Measurements from ENCODE around the gene STEAP4. TPM values are rescaled to one million over a fixed set of nuclear protein-coding genes. Genes with fewer than 3 reads are reported as not detected.
A peak's percentile ranks its signal among the peaks of the same experiment; 100 is the strongest.

STEAP4 gene
- polyA plus RNA-seq, 1 donor (not counting 4 experiments of a cell fraction or from before 2014, with no cell fraction given), result 2.0 TPM

DNA sequence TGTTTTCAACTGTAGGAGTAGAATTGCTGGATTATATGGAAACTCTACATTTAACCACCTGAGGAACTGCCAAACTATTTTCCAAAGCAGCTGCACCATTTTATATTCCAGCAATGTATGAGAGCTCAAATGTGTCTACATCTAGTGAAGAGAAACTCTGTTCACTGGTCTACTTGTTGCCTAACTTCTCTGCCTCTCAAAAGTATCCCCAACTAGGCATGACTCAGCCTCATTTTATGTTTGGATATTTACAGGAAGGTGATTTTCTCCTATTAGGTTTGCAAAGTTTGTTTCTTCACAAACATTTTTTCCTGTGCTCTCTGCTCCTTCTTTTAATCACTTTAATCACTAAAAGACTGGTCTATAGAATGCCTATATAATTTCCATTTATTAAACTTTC is 49.8 kb downstream of the STEAP4 start:
- no peaks in the 10 kb centered on the region for H3K79me2 ChIP-seq (ENCODE audit: control insufficient read depth, insufficient read depth, low read length)
- H3K27ac ChIP-seq (ENCODE audit: control insufficient read depth, insufficient read depth, low read length), result no peak overlapping the region
- dilution Hi-C loops (cut with MboI; ENCODE audit: extremely low pct_ligation_motif_present, low sequenced_read_pairs), result no loop called here
- H3K9me1 ChIP-seq (ENCODE audit: control insufficient read depth, extremely low read depth, insufficient read depth, low read length), result no peaks in the 10 kb centered on the region
- DNase-seq (ENCODE audit: low read depth, low spot score) (no peak), FAIRE-seq (no peak)
- H4K20me1 ChIP-seq (ENCODE audit: control insufficient read depth, extremely low read depth, insufficient read depth, low read length), result no peaks in the 10 kb centered on the region
- H3K4me1 ChIP-seq (ENCODE audit: control insufficient read depth, extremely low read depth, insufficient read depth, low read length), result peaks cover 15% of the 10 kb centered on the region
- H3K4me2 ChIP-seq (ENCODE audit: control insufficient read depth, extremely low read depth, insufficient read depth, low read depth, low read length), result peak overlapping the region; percentile 6
- no peak for TF ChIP-seq CTCF (optimal IDR thresholded peaks at IDR 0.05 in 1 of 3, IDR thresholded peaks at IDR 0.05 in 1 of 3, conservative IDR thresholded peaks at IDR 0.05 in 1 of 3; ENCODE audit: extremely low read depth in 1 of 3, insufficient read depth in 2 of 3, low read length in 3 of 3)
- peaks cover 6% of the 10 kb centered on the region for H3K9me3 ChIP-seq (ENCODE audit: control insufficient read depth, low read depth, low read length)
- no peak overlapping the region for H3K4me3 ChIP-seq (ENCODE audit: control insufficient read depth in 2 of 3, extremely low read depth in 1 of 3, insufficient read depth in 2 of 3, low read depth in 1 of 3, low read length in 3 of 3)
- H3K27me3 ChIP-seq (ENCODE audit: control insufficient read depth, extremely low read depth, insufficient read depth, low read length), result no peaks in the 10 kb centered on the region
- H3K9ac ChIP-seq (ENCODE audit: control insufficient read depth, extremely low read depth, insufficient read depth, low read length), result no peak overlapping the region
- no peak overlapping the region for H2AFZ ChIP-seq (ENCODE audit: control insufficient read depth, low read length)
- H3K36me3 ChIP-seq (ENCODE audit: control insufficient read depth in 2 of 2, extremely low read depth in 1 of 2, insufficient read depth in 2 of 2, low read length in 2 of 2), result no peaks in the 10 kb centered on the region

GRCh38 chr7:88254721-88255424 is 51.8 kb downstream of the STEAP4 start:
- Histone ChIP-seq H3K9me1 (ENCODE audit: control insufficient read depth, extremely low read depth, insufficient read depth, low read length) (no peaks in the 10 kb centered on the region), H3K4me2 (ENCODE audit: control insufficient read depth, extremely low read depth, insufficient read depth, low read depth, low read length) (peak overlapping the region; percentile 32), H3K9me3 (ENCODE audit: control insufficient read depth, low read depth, low read length) (peaks cover 6% of the 10 kb centered on the region), H3K4me1 (ENCODE audit: control insufficient read depth, extremely low read depth, insufficient read depth, low read length) (peaks cover 15% of the 10 kb centered on the region), H3K79me2 (ENCODE audit: control insufficient read depth, insufficient read depth, low read length) (no peaks in the 10 kb centered on the region), H3K36me3 (ENCODE audit: control insufficient read depth in 2 of 2, extremely low read depth in 1 of 2, insufficient read depth in 2 of 2, low read length in 2 of 2) (no peaks in the 10 kb centered on the region), H3K27me3 (ENCODE audit: control insufficient read depth, extremely low read depth, insufficient read depth, low read length) (no peaks in the 10 kb centered on the region), H4K20me1 (ENCODE audit: control insufficient read depth, extremely low read depth, insufficient read depth, low read length) (no peaks in the 10 kb centered on the region), H3K9ac (ENCODE audit: control insufficient read depth, extremely low read depth, insufficient read depth, low read length) (peak overlapping the region; percentile 47), H2AFZ (ENCODE audit: control insufficient read depth, low read length) (peak overlapping the region; percentile 73), H3K27ac (ENCODE audit: control insufficient read depth, insufficient read depth, low read length) (peak overlapping the region; percentile 79), H3K4me3 (ENCODE audit: control insufficient read depth in 2 of 3, extremely low read depth in 1 of 3, insufficient read depth in 2 of 3, low read depth in 1 of 3, low read length in 3 of 3) (no peak overlapping the region)
- TF ChIP-seq EZH2 (IDR thresholded peaks at IDR 0.05; ENCODE audit: low read length) (no peak), CTCF (optimal IDR thresholded peaks at IDR 0.05 in 1 of 3, IDR thresholded peaks at IDR 0.05 in 1 of 3, conservative IDR thresholded peaks at IDR 0.05 in 1 of 3; ENCODE audit: extremely low read depth in 1 of 3, insufficient read depth in 2 of 3, low read length in 3 of 3) (no peak)
- FAIRE-seq (peak; percentile 100), DNase-seq (ENCODE audit: low read depth, low spot score) (peak; percentile 97)
- dilution Hi-C loops (cut with MboI; ENCODE audit: extremely low pct_ligation_motif_present, low sequenced_read_pairs), result no loop called here

Data from keratinocyte (primary cell).